K562 (cell line): ENCODE measurements around the gene ROBO1. TPM values are rescaled to one million over a fixed set of nuclear protein-coding genes. Genes with fewer than 3 reads are reported as not detected.

Experiments used
- ATAC-seq: fragments of 200-7000 bp; cut with Tn5 transposase; 3 replicates; pipeline ENCODE4 v1.9.1; 2020; ENCODE audit warnings: moderate library complexity
- BruUV-seq: library from RNA; stranded (reverse); fragments of 400-500 nt; replicated peaks from 2 replicates; lab custom pipeline; 2021; lab: Mats Ljungman, UMichigan
- CTCF ChIA-PET: fragments of 300-600 bp; formaldehyde crosslinking; extraction: SDS; loops from one replicate; lab custom pipeline; 2021; ENCODE audit warnings: low intra/inter-chr PET ratio; lab: Yijun Ruan, JAX
- POLR2A ChIA-PET: fragments of 300-600, 350-650 bp; sonication (Branson Sonifier 250); formaldehyde crosslinking; extraction: SDS; loops from one replicate; lab custom pipeline; 2021; ENCODE audit warnings: antibody characterized with exemption, inconsistent platforms; lab: Yijun Ruan, JAX
- DNase-seq, 4 experiments: peaks; one replicate each; pipeline versions ENCODE4 v3.0.0 to v3.0.0-alpha.2; 2011 to 2018; ENCODE audit warnings: low spot score in 3 of 4, mixed read lengths in 3 of 4; ENCODE audit errors: extremely low read depth in 1 of 4
- FAIRE-seq: peaks from 2 replicates; lab custom pipeline; 2011; peaks lifted over from hg19 to GRCh38; lab: Jason Lieb, UNC
- H2AFZ ChIP-seq: 2 replicates; pipeline ENCODE4 v1.6.0; 2011; ENCODE audit warnings: low read depth, low read length, control low read depth, inconsistent platforms
- H3K27ac ChIP-seq: fragments of 200-600 bp; 3 replicates; pipeline ENCODE4 v1.8.0; 2011; ENCODE audit warnings: low read depth, mild to moderate bottlenecking, control low read depth, inconsistent platforms, low read length, moderate library complexity, mixed read lengths; ENCODE audit errors: extremely low read depth
- H3K27me3 ChIP-seq, 2 experiments: fragments of 300-600 bp in 1 of 2; 2 replicates in 1 of 2; 3 replicates in 1 of 2; pipeline versions ENCODE4 v1.6.0 to v1.8.0; 2011; ENCODE audit warnings: inconsistent platforms in 2 of 2, low read length in 2 of 2, mild to moderate bottlenecking in 1 of 2, mixed read lengths in 1 of 2, moderate library complexity in 1 of 2; ENCODE audit not compliant: control insufficient read depth in 2 of 2, insufficient read depth in 2 of 2
- H3K36me3 ChIP-seq: fragments of 300-600 bp; 3 replicates; pipeline ENCODE4 v1.8.0; 2011; ENCODE audit warnings: mild to moderate bottlenecking, low read length, inconsistent platforms; ENCODE audit not compliant: control insufficient read depth, insufficient read depth
- H3K4me1 ChIP-seq, 2 experiments: fragments of 200-600 bp in 1 of 2; replicated peaks in 1 of 2; 2 replicates in 1 of 2; 3 replicates in 1 of 2; pipeline versions ENCODE4 v1.5.1 to v1.8.0; 2011; ENCODE audit warnings: inconsistent platforms in 2 of 2, low read length in 2 of 2, mild to moderate bottlenecking in 1 of 2, mixed read lengths in 1 of 2, moderate library complexity in 1 of 2; ENCODE audit not compliant: control insufficient read depth in 2 of 2, insufficient read depth in 2 of 2
- H3K4me2 ChIP-seq: 2 replicates; pipeline ENCODE4 v1.6.1; 2011; ENCODE audit warnings: low read length, control low read depth, inconsistent platforms, mixed read lengths; ENCODE audit not compliant: insufficient read depth
- H3K4me3 ChIP-seq: fragments of 200-600 bp; sonication (generic), shearing (Covaris generic); 2 replicates; pipeline ENCODE4 v1.5.1; 2016; ENCODE audit warnings: control low read depth, inconsistent platforms
- H3K79me2 ChIP-seq: fragments of 200-600 bp; 3 replicates; pipeline ENCODE4 v1.8.0; 2011; ENCODE audit warnings: low read length, inconsistent platforms; ENCODE audit not compliant: control insufficient read depth, insufficient read depth
- H3K9ac ChIP-seq, 2 experiments: 2 replicates each; pipeline versions ENCODE4 v1.6.0 to v1.6.1; 2011; ENCODE audit warnings: low read depth in 2 of 2, low read length in 2 of 2, control low read depth in 1 of 2, inconsistent platforms in 1 of 2, mild to moderate bottlenecking in 1 of 2, mixed read lengths in 1 of 2; ENCODE audit not compliant: insufficient read depth in 1 of 2
- H3K9me1 ChIP-seq: one replicate; pipeline ENCODE4 v1.6.0; 2011; ENCODE audit warnings: inconsistent platforms, mild to moderate bottlenecking, low read length, moderate library complexity; ENCODE audit not compliant: control insufficient read depth, insufficient read depth
- H3K9me3 ChIP-seq: replicated peaks from 2 replicates; pipeline ENCODE4 v1.5.1; 2011; ENCODE audit warnings: low read depth, low read length, inconsistent platforms; ENCODE audit not compliant: control insufficient read depth, insufficient read depth
- H4K20me1 ChIP-seq: replicated peaks from 2 replicates; pipeline ENCODE4 v1.6.1; 2011; ENCODE audit warnings: low read length, inconsistent platforms, mixed read lengths; ENCODE audit not compliant: control insufficient read depth, insufficient read depth
- BCL6 ChIP-seq: fragments of 250-450 bp; sonication (Bioruptor Pico); IDR thresholded peaks from 2 replicates; pipeline ENCODE4 v1.4.0; 2020
- BRF2 ChIP-seq: IDR thresholded peaks from 3 replicates; pipeline ENCODE4 v1.6.1; 2011; ENCODE audit warnings: borderline replicate concordance, mild to moderate bottlenecking; ENCODE audit not compliant: insufficient read length, insufficient read depth
- ETS1 ChIP-seq: conservative IDR thresholded peaks from 2 replicates; pipeline ENCODE4 v1.6.1; 2011; ENCODE audit warnings: low read depth, mild to moderate bottlenecking, low read length; ENCODE audit not compliant: control insufficient read depth
- IRF9 ChIP-seq: fragments of 450-650 bp; IDR thresholded peaks from 2 replicates; pipeline ENCODE4 v1.6.1; 2016; ENCODE audit warnings: missing biosample characterization, missing genetic modification characterization
- NFE2L1 ChIP-seq: fragments of 450-650 bp; IDR thresholded peaks from 2 replicates; pipeline ENCODE4 v1.6.1; 2016; ENCODE audit warnings: missing genetic modification characterization, low read depth, mild to moderate bottlenecking, missing compliant biosample characterization, moderate library complexity, borderline replicate concordance
- NR2C2 ChIP-seq, 2 experiments: fragments of 200-800 bp in 1 of 2; sonication (Bioruptor generic) in 1 of 2; sonication (generic) in 1 of 2; formaldehyde crosslinking in 1 of 2; IDR thresholded peaks; 2 replicates each; pipeline versions ENCODE4 v1.6.1 to v1.8.0; 2016 to 2022; ENCODE audit warnings: mild to moderate bottlenecking in 1 of 2, missing compliant biosample characterization in 1 of 2, missing genetic modification characterization in 1 of 2, missing genetic modification reagents in 1 of 2
- PHF20 ChIP-seq: fragments of 450-650 bp; IDR thresholded peaks from 2 replicates; pipeline ENCODE4 v1.6.1; 2018; ENCODE audit not compliant: partially characterized antibody
- POLR2B ChIP-seq: fragments of 450-650 bp; IDR thresholded peaks from 2 replicates; pipeline ENCODE4 v1.6.1; 2018; ENCODE audit warnings: low read depth; ENCODE audit not compliant: partially characterized antibody
- PTRF ChIP-seq: fragments of 450-650 bp; IDR thresholded peaks from 2 replicates; pipeline ENCODE4 v1.6.1; 2016; ENCODE audit warnings: mild to moderate bottlenecking, missing genetic modification characterization, missing compliant biosample characterization
- SIN3B ChIP-seq: fragments of 450-650 bp; IDR thresholded peaks from 2 replicates; pipeline ENCODE4 v1.6.1; 2017; ENCODE audit warnings: low read depth, mild to moderate bottlenecking, moderate library complexity
- SPI1 ChIP-seq: IDR thresholded peaks from 2 replicates; pipeline ENCODE4 v1.6.1; 2011; ENCODE audit warnings: low read depth, low read length, control low read depth, borderline replicate concordance
- STAG1 ChIP-seq: sonication (generic); formaldehyde crosslinking; IDR thresholded peaks from 2 replicates; pipeline ENCODE4 v1.5.0; 2020; ENCODE audit warnings: missing genetic modification reagents, borderline replicate concordance
- STAT6 ChIP-seq: sonication (generic); formaldehyde crosslinking; IDR thresholded peaks from 2 replicates; pipeline ENCODE4 v1.8.1; 2023; ENCODE audit warnings: mild to moderate bottlenecking, missing genetic modification reagents
- TFE3 ChIP-seq: fragments of 450-650 bp; formaldehyde crosslinking; IDR thresholded peaks from 2 replicates; pipeline ENCODE4 v1.4.0; 2020; ENCODE audit warnings: mild to moderate bottlenecking, mixed read lengths
- ZBED1 ChIP-seq: IDR thresholded peaks from 2 replicates; pipeline ENCODE4 v1.6.1; 2014
- WGBS: fragments of 100-300 bp; shearing (Covaris generic); methylation state at CpG from one replicate; pipeline ENCODE4 v1.1.6; 2016; ENCODE audit warnings: low coverage, mixed read lengths; ENCODE audit not compliant: insufficient coverage; ENCODE audit errors: missing lambda C conversion rate; 5-methylcytosine and 5-hydroxymethylcytosine counted together
- in situ Hi-C: fragments of 300-500 bp; cut with MboI; formaldehyde crosslinking; loops from 4 replicates; pipeline ENCODE4 v1.15.0; 2018; ENCODE audit warnings: inconsistent platforms, mixed read lengths
- intact Hi-C: fragments of 100-400 bp; cut with micrococcal nuclease; formaldehyde crosslinking; loops from 2 replicates; pipeline ENCODE4 v1.14.2; 2022
- polyA plus RNA-seq, 8 experiments: library from polyadenylated mRNA; depleted of rRNA in 4 of 8; stranded (reverse) in 5 of 8; unstranded in 3 of 8; fragments of >200 nt; fragmentation: Nextera tagmentation in 2 of 8; fragmentation: Illumina TruSeq in 1 of 8; extraction: Ambion mirVana in 2 of 8; extraction: Trizol in 1 of 8; gene quantifications; 2 replicates each; pipeline versions ENCODE4 v1.2.1 to v1.2.3, GENCODE V29; 2011 to 2014; ENCODE audit warnings: inconsistent platforms in 1 of 8, missing spikeins in 1 of 8
- total RNA-seq, 7 experiments: library from RNA; depleted of rRNA in 6 of 7; stranded (reverse); fragments of >200 nt in 6 of 7; fragmentation: Illumina TruSeq in 2 of 7; extraction: Trizol in 2 of 7; gene quantifications; 2 replicates each; pipeline versions ENCODE4 v1.2.1 to v1.2.3, GENCODE V29; 2011 to 2021; ENCODE audit warnings: low replicate concordance in 1 of 7

The ROBO1 gene
- total and polyA plus RNA-seq, 9 of the 15 experiments (the other 6 are each of a cell fraction or from before 2014, with no cell fraction given), result 0.01 to 0.53 (median 0.17) TPM; not detected in 5

- DNase-seq, result no peak
- Histone ChIP-seq H3K9me3 (no peaks in the 10 kb centered on the region), H3K9me1 (no peaks in the 10 kb centered on the region), H4K20me1 (no peaks in the 10 kb centered on the region)
- CTCF ChIA-PET, result no interaction called here
- intact Hi-C loops, result no loop called here
- POLR2A ChIA-PET, result no interaction called here
- no peak for FAIRE-seq
- TF ChIP-seq PHF20 (no peak), IRF9 (tag) (no peak), PTRF (tag) (no peak), STAG1 (CRISPR knock-in tag) (no peak), STAT6 (CRISPR knock-in tag) (no peak), ZBED1 (no peak), SIN3B (no peak), NFE2L1 (tag) (no peak), SPI1 (no peak), NR2C2 (CRISPR knock-in tag; IDR thresholded peaks at IDR 0.05) (no peak), NR2C2 (tag; IDR thresholded peaks at IDR 0.05) (no peak), POLR2B (no peak), BCL6 (no peak), BRF2 (no peak), ETS1 (no peak), TFE3 (CRISPR knock-in tag) (no peak)
- TF ChIP-seq, all 486 proteins: peak for 0
- no peaks in the 10 kb centered on the region for H3K4me1 ChIP-seq
- no peak overlapping the region for H3K4me2 ChIP-seq
- no peak overlapping the region for H3K4me3 ChIP-seq
- no peak overlapping the region for H3K27ac ChIP-seq
- H3K27me3 ChIP-seq, result no peaks in the 10 kb centered on the region
- no peak overlapping the region for H3K9ac ChIP-seq
- in situ Hi-C loops, result no loop called here
- no TSS peak for BruUV-seq
- H3K36me3 ChIP-seq, result no peaks in the 10 kb centered on the region
- H3K79me2 ChIP-seq, result no peaks in the 10 kb centered on the region
- ATAC-seq, result no peak
- 0% methylated on average over 5 of the region's 5 CpGs for WGBS
- no peak overlapping the region for H2AFZ ChIP-seq
These were observed 1.9 kb downstream of the ROBO1 start for GRCh38 chr3:79765911-79766310.
